Nephron (organoid): ENCODE measurements around the gene CLEC2D.

Experiments
- H3K27ac Mint-ChIP-seq, 3 experiments: 2 replicates each; pipeline ENCODE4 v1.8.0; 2020; ENCODE audit warnings: mixed read lengths in 3 of 3, mild to moderate bottlenecking in 2 of 3, moderate library complexity in 1 of 3
- H3K27me3 Mint-ChIP-seq: 2 replicates; pipeline ENCODE4 v1.8.0; 2021; ENCODE audit warnings: low read depth, mild to moderate bottlenecking, moderate library complexity, mixed read lengths
- H3K36me3 Mint-ChIP-seq: 2 replicates; pipeline ENCODE4 v1.8.0; 2020; ENCODE audit warnings: low read depth, mixed read lengths
- H3K4me1 Mint-ChIP-seq: 2 replicates; pipeline ENCODE4 v1.8.0; 2020; ENCODE audit warnings: mixed read lengths
- H3K4me3 Mint-ChIP-seq, 3 experiments: 2 replicates each; pipeline ENCODE4 v1.8.0; 2020; ENCODE audit warnings: mild to moderate bottlenecking in 3 of 3, mixed read lengths in 3 of 3, moderate library complexity in 2 of 3
- H3K9me3 Mint-ChIP-seq: 2 replicates; pipeline ENCODE4 v1.8.0; 2020; ENCODE audit warnings: mixed read lengths
- CTCF ChIP-seq, 3 experiments: fragments of 200-600 bp; sonication (generic); IDR thresholded peaks; one replicate each; pipeline ENCODE4 v1.5.0; 2021; ENCODE audit warnings: antibody characterized with exemption in 3 of 3; ENCODE audit not compliant: unreplicated experiment in 3 of 3

CLEC2D gene

GRCh38 chr12:9730591-9730990, 61.1 kb downstream of the CLEC2D start:
- no peaks in the 10 kb centered on the region for H3K27me3 Mint-ChIP-seq
- H3K9me3 Mint-ChIP-seq = no peaks in the 10 kb centered on the region
- H3K4me3 Mint-ChIP-seq = no peak overlapping the region
- H3K36me3 Mint-ChIP-seq = no peaks in the 10 kb centered on the region
- TF ChIP-seq CTCF (IDR thresholded peaks at IDR 0.05; ENCODE audit: unreplicated experiment in 3 of 3) = no peak
- H3K27ac Mint-ChIP-seq = no peak overlapping the region
- no peaks in the 10 kb centered on the region for H3K4me1 Mint-ChIP-seq

- no peaks in the 10 kb centered on the region for H3K27me3 Mint-ChIP-seq
- no peaks in the 10 kb centered on the region for H3K4me1 Mint-ChIP-seq
- H3K4me3 Mint-ChIP-seq = no peak overlapping the region
- no peaks in the 10 kb centered on the region for H3K36me3 Mint-ChIP-seq
- TF ChIP-seq CTCF (IDR thresholded peaks at IDR 0.05; ENCODE audit: unreplicated experiment in 3 of 3) = no peak
- H3K9me3 Mint-ChIP-seq = no peaks in the 10 kb centered on the region
- H3K27ac Mint-ChIP-seq = no peak overlapping the region
Measured at GRCh38 chr12:9731393-9731792, 61.9 kb downstream of the CLEC2D start.

- H3K9me3 Mint-ChIP-seq = no peaks in the 10 kb centered on the region
- no peak for TF ChIP-seq CTCF (IDR thresholded peaks at IDR 0.05; ENCODE audit: unreplicated experiment in 3 of 3)
- no peaks in the 10 kb centered on the region for H3K36me3 Mint-ChIP-seq
- H3K27me3 Mint-ChIP-seq = no peaks in the 10 kb centered on the region
- peaks cover 2% of the 10 kb centered on the region for H3K4me1 Mint-ChIP-seq
- H3K27ac Mint-ChIP-seq = no peak overlapping the region
- no peak overlapping the region for H3K4me3 Mint-ChIP-seq
Measured at GRCh38 chr12:9731797-9732196, 62.3 kb downstream of the CLEC2D start.

- no peaks in the 10 kb centered on the region for H3K9me3 Mint-ChIP-seq
Measured at GRCh38 chr12:9732921-9733461, 63.5 kb downstream of the CLEC2D start, which contains the start of gene CLECL1. TSS of gene CLECL1 (minus strand) at chr12:9733097.

GRCh38 chr12:9735601-9736000, 66.1 kb downstream of the CLEC2D start:
- Mint-ChIP-seq H3K4me3 (no peak overlapping the region), H3K9me3 (no peaks in the 10 kb centered on the region)
- no peak for TF ChIP-seq CTCF (IDR thresholded peaks at IDR 0.05; ENCODE audit: unreplicated experiment in 3 of 3)

More at GRCh38 chr12:9732921-9733461, 63.5 kb downstream of the CLEC2D start, which contains the start of gene CLECL1:
- no peak for TF ChIP-seq CTCF (IDR thresholded peaks at IDR 0.05; ENCODE audit: unreplicated experiment in 3 of 3)
- Mint-ChIP-seq H3K36me3 (no peaks in the 10 kb centered on the region), H3K27me3 (no peaks in the 10 kb centered on the region), H3K4me3 (no peak within 1 kb of the TSS), H3K27ac (no peak within 1 kb of the TSS), H3K4me1 (peaks cover 10% of the 10 kb centered on the region)

More at GRCh38 chr12:9735601-9736000, 66.1 kb downstream of the CLEC2D start:
- Mint-ChIP-seq H3K4me1 (peaks cover 10% of the 10 kb centered on the region), H3K27ac (no peak overlapping the region), H3K36me3 (no peaks in the 10 kb centered on the region), H3K27me3 (no peaks in the 10 kb centered on the region)
